IPS-11a (cell line): ENCODE measurements around the gene COQ7.
A peak's percentile ranks its signal among the peaks of the same experiment; 100 is the strongest.

Experiments
- H3K4me3 ChIP-seq: one replicate; pipeline ENCODE4 v1.5.1; 2013; ENCODE audit warnings: low read depth, low read length, control low read depth

The COQ7 gene

GRCh38 chr16:19110537-19111360 lies 43.3 kb downstream of the COQ7 start:
- no peak overlapping the region for H3K4me3 ChIP-seq

DNA sequence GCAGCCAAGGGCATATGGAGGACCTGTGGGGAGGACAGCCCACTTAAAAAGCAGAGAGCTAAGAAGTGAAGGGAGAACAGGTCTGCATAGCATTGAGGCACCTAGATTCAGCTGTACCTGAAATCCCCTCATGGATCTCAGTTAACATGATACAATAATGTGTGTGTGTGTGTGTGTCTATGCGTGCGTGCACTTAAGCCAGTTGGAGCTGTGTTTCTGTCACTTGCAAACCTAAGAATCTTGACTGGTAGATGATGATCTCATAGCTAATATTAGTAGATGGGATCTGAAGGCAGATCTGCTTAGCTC lies 44.6 kb downstream of the COQ7 start:
- no peak overlapping the region for H3K4me3 ChIP-seq

- H3K4me3 ChIP-seq = peak within 1 kb of the TSS; percentile 33
These were observed 46.4 kb downstream of the COQ7 start, which contains the start of gene ITPRIPL2 for GRCh38 chr16:19113577-19114358. Gene ITPRIPL2 (plus strand): TSS chr16:19113964. CDS start chr16:19114462, 498 bp downstream.

GRCh38 chr16:19114359-19115147 lies 47.1 kb downstream of the COQ7 start:
- peak overlapping the region; percentile 33 for H3K4me3 ChIP-seq

- H3K4me3 ChIP-seq = no peak overlapping the region
These were observed 48.0 kb downstream of the COQ7 start for GRCh38 chr16:19115148-19116021.

DNA sequence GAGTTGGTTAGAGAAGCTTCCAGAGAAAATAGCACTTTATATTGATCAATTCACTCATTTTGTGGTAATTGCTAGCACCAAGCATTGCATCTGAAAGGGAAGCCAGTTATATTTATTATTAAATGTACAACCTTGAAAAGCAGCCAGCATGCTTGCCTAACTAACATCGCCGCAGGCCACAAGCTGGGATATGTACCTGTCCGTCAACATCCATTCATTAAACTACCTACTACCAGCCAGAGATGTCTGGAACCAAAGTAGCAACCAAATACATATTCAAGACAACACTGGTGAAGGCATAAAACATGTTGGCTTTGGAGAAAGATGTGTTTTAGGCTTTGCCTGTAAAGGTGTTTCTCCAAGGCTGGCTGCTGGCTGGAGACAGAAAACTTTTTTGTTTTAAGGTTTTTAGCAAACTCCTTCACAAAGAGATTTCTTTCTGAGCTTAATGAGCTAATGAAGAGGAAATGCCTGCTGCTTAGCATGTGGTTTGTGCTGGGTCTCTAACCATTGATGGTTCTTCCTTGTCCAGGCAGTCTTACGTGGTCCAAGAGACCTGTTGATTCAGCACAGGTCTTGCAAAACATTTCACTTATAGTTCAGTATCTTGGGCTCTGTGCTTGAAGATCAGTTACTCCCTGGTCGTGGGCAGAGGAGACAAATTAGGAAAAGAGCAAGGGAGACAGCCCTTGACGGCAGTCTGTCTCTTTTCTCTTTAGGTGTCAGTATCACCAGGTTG lies 49.5 kb downstream of the COQ7 start:
- no peak overlapping the region for H3K4me3 ChIP-seq

GRCh38 chr16:19118938-19119431 lies 51.6 kb downstream of the COQ7 start:
- H3K4me3 ChIP-seq = no peak overlapping the region

DNA sequence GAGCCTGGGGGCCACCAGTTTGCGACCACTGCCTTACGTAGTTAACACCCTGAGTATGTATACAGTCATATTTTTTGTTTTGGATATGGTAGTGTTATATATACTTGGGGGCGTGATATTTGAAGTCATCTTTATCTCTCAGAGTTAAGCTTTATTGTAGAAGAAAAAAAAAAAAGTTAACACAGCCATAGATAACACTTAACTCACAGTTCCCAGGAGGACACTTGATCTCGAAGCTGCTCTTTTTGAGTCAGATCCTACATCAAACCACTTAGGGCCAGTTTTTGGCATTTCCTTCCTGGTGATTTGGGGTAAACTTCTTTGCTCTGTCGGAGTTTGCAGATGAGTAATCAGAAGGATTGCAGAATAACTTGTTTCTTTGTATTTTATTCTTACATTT lies 52.1 kb downstream of the COQ7 start:
- H3K4me3 ChIP-seq = no peak overlapping the region

GRCh38 chr16:19123535-19124178 lies 56.2 kb downstream of the COQ7 start:
- H3K4me3 ChIP-seq = no peak overlapping the region

GRCh38 chr16:19126300-19126699 lies 58.9 kb downstream of the COQ7 start:
- no peak overlapping the region for H3K4me3 ChIP-seq

DNA sequence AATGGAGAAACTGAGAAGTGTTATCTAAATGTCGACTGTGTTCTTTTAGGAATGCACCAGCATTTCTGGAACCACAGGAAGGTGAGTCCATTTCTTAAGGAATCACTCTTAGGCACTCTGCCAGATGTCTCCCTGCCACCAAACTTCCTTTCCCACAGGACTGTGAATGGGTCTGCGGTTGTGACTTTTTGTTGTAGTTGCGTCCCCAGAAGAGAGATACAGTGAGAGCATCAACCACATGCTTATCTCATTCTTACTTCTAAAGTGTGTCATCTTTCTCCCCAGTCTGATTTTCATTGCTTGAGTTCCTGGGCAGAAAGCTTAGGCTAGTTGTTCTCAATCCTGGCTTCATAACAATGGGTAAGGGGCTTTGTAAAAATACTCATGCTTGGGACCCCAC lies 59.8 kb downstream of the COQ7 start:
- H3K4me3 ChIP-seq = no peak overlapping the region

DNA sequence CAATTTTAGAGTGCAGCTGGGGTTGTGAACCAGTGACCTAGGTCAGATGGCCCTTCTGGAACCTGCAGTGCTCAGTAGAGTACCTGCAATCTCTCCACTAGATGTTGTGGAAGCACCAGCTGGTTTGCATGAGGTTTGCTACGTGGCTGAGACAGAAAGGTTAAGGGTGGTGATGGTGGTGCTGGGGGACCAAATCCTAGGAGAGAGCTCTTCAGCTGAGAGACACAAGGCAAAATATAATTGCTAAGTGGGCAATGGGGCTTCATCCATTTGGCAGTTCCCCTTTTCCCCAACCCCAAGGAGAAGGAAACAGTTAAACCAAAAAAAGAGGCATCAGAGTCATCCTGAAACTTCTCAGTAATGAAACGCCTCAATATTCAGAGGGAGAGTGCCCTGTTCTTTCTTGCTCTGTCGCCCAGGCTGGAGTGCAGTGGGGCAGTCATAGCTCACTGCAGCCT lies 60.3 kb downstream of the COQ7 start:
- H3K4me3 ChIP-seq = no peak overlapping the region

GRCh38 chr16:19128454-19129200 lies 61.2 kb downstream of the COQ7 start:
- H3K4me3 ChIP-seq = no peak overlapping the region
